ENCODE data around the gene GLRX3.

DNA sequence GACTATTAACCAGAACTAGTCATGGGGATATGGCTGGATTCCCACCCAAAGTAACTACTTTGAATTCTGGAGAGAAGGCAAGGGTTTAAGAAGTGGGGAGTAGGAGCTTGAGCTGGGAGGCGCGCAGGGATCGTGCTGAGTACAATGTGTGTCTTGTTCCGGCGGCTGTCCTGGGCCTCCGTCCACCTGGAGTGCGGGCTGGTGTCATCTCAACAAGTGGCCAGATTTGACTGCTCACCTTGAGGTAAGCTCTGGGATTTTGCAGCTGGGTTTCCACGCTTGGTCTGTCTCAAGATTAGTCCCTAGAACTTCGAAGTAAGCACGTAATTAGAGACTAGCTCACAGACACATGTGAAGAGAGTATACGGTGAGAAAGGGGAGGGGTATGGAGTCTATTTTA lies 49.4 kb downstream of the GLRX3 start:
- no peak for TF ChIP-seq YY1 (IDR thresholded peaks at IDR 0.05; ENCODE audit: insufficient read depth, insufficient read length)
- no peak for TF ChIP-seq ZNF274 (IDR thresholded peaks at IDR 0.05; ENCODE audit: low read depth, low read length)
- no peak for TF ChIP-seq SUZ12 (IDR thresholded peaks at IDR 0.05; ENCODE audit: extremely low read depth, insufficient read depth, insufficient read length)
